ENCODE results near the gene WHRN. TPM values are rescaled to one million over a fixed set of nuclear protein-coding genes. Genes with fewer than 3 reads are reported as not detected.

WHRN gene
- total RNA-seq, 1 donor from 2014 or later = 12.2 TPM

GRCh38 chr9:114442022-114442421 lies 63.3 kb downstream of the WHRN start:
- no peak overlapping the region for H3K4me3 Mint-ChIP-seq
- H3K4me1 Mint-ChIP-seq (ENCODE audit: unreplicated experiment) = no peaks in the 10 kb centered on the region
- no peaks in the 10 kb centered on the region for H3K9me3 Mint-ChIP-seq
- H3K27me3 Mint-ChIP-seq = no peaks in the 10 kb centered on the region
- DNase-seq (ENCODE audit: extremely low spot score, unreplicated experiment) = no peak
- H3K36me3 Mint-ChIP-seq = no peaks in the 10 kb centered on the region
- no peak for TF ChIP-seq CTCF (conservative IDR thresholded peaks at IDR 0.05)
- H3K27ac Mint-ChIP-seq = no peak overlapping the region

DNA sequence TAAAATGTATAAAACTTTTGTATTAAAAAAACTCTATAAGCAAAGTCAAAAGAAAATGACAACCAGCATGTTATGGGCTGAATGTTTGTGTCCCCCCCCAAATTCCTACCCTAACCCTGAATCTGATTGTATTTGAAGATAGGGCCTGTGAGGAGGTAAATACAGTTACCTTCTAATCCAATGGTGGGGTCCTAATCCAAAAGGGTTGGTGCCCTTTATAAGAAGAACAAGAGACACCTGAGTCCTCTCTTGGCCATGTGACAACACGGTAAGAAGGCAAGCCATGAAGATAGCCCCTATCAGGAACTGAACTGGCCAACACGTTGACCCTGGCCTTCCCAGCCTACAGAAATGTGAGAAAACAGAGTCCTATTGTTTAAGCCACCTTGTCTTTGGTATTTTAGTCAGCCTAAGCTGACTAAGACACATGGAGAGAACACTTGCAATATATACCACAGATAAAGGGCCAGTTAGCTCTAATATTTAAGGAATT lies 67.8 kb downstream of the WHRN start:
- DNase-seq (ENCODE audit: extremely low spot score, unreplicated experiment) = no peak
- Mint-ChIP-seq H3K27me3 (no peaks in the 10 kb centered on the region), H3K27ac (no peak overlapping the region), H3K9me3 (no peaks in the 10 kb centered on the region), H3K36me3 (no peaks in the 10 kb centered on the region), H3K4me3 (no peak overlapping the region), H3K4me1 (ENCODE audit: unreplicated experiment) (no peaks in the 10 kb centered on the region)
- no peak for TF ChIP-seq CTCF (conservative IDR thresholded peaks at IDR 0.05)

DNA sequence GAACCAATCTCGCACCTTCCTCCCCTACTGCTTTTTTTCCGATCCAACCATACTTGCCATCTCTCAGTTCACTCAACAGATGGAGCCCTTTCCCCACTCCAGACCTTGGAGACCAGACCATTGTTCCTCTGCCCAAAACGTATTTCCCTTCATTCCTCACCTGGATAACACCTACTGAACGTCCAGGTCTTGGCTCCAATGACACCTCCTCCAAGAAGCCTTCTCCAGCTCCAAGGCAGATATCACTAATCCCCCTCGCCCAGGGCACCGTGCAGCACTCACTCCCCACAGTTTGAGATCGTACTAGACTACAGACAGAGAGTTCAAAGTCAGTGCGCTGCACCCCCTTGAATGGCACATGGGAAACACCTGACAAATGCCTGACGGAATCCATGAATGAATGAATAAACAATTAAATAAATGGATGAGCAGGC lies 70.4 kb downstream of the WHRN start:
- Mint-ChIP-seq H3K27me3 (no peaks in the 10 kb centered on the region), H3K9me3 (no peaks in the 10 kb centered on the region), H3K27ac (no peak overlapping the region), H3K36me3 (no peaks in the 10 kb centered on the region), H3K4me3 (no peak overlapping the region), H3K4me1 (ENCODE audit: unreplicated experiment) (no peaks in the 10 kb centered on the region)
- TF ChIP-seq CTCF (conservative IDR thresholded peaks at IDR 0.05) = peak; percentile 69
- DNase-seq (ENCODE audit: extremely low spot score, unreplicated experiment) = no peak

GRCh38 chr9:114433720-114434255 lies 71.5 kb downstream of the WHRN start:
- no peak for TF ChIP-seq CTCF (conservative IDR thresholded peaks at IDR 0.05)
- H3K4me3 Mint-ChIP-seq = no peak overlapping the region
- H3K4me1 Mint-ChIP-seq (ENCODE audit: unreplicated experiment) = no peaks in the 10 kb centered on the region
- no peak for DNase-seq (ENCODE audit: extremely low spot score, unreplicated experiment)
- no peaks in the 10 kb centered on the region for H3K27me3 Mint-ChIP-seq
- no peaks in the 10 kb centered on the region for H3K9me3 Mint-ChIP-seq
- H3K27ac Mint-ChIP-seq = no peak overlapping the region
- H3K36me3 Mint-ChIP-seq = no peaks in the 10 kb centered on the region

GRCh38 chr9:114433086-114433485 lies 72.2 kb downstream of the WHRN start:
- no peak overlapping the region for H3K27ac Mint-ChIP-seq
- H3K27me3 Mint-ChIP-seq = peaks cover 4% of the 10 kb centered on the region
- no peak for DNase-seq (ENCODE audit: extremely low spot score, unreplicated experiment)
- no peaks in the 10 kb centered on the region for H3K9me3 Mint-ChIP-seq
- no peak for TF ChIP-seq CTCF (conservative IDR thresholded peaks at IDR 0.05)
- no peaks in the 10 kb centered on the region for H3K36me3 Mint-ChIP-seq
- H3K4me1 Mint-ChIP-seq (ENCODE audit: unreplicated experiment) = no peaks in the 10 kb centered on the region
- no peak overlapping the region for H3K4me3 Mint-ChIP-seq
